ENCODE results near the gene KIAA1671. TPM values are rescaled to one million over a fixed set of nuclear protein-coding genes. Genes with fewer than 3 reads are reported as not detected.
A peak's percentile ranks its signal among the peaks of the same experiment; 100 is the strongest.

KIAA1671 gene
- total and polyA plus RNA-seq, 2 donors = 13.0 to 19.0 TPM

GRCh38 chr22:25104367-25104766, 151.9 kb downstream of the KIAA1671 start:
- H3K4me3 ChIP-seq (ENCODE audit: low read depth, low read length) = no peak overlapping the region
- 72% methylated on average over 6 of the region's 6 CpGs for WGBS
- no peak overlapping the region for H3K27ac ChIP-seq (ENCODE audit: low read depth)
- H3K4me1 ChIP-seq (ENCODE audit: insufficient read depth) = no peaks in the 10 kb centered on the region
- no peaks in the 10 kb centered on the region for H3K36me3 ChIP-seq (ENCODE audit: insufficient read depth)
- DNase-seq (ENCODE audit: extremely low spot score) = no peak

GRCh38 chr22:25105817-25106650, 153.5 kb downstream of the KIAA1671 start:
- no peak overlapping the region for H3K27ac ChIP-seq (ENCODE audit: low read depth)
- DNase-seq (ENCODE audit: extremely low spot score) = no peak
- no peaks in the 10 kb centered on the region for H3K4me1 ChIP-seq (ENCODE audit: insufficient read depth)
- WGBS = 88% methylated on average over 7 of the region's 7 CpGs
- no peaks in the 10 kb centered on the region for H3K36me3 ChIP-seq (ENCODE audit: insufficient read depth)
- H3K4me3 ChIP-seq (ENCODE audit: low read depth, low read length) = no peak overlapping the region

GRCh38 chr22:25109878-25110595, 157.5 kb downstream of the KIAA1671 start:
- 88% methylated on average over 6 of the region's 6 CpGs for WGBS
- H3K4me3 ChIP-seq (ENCODE audit: low read depth, low read length) = no peak overlapping the region
- no peak overlapping the region for H3K27ac ChIP-seq (ENCODE audit: low read depth)

GRCh38 chr22:25110596-25110845, 158.0 kb downstream of the KIAA1671 start:
- 36% methylated on average over 4 of the region's 4 CpGs for WGBS
- Histone ChIP-seq H3K27ac (ENCODE audit: low read depth) (no peak overlapping the region), H3K4me3 (ENCODE audit: low read depth, low read length) (no peak overlapping the region), H3K4me1 (ENCODE audit: insufficient read depth) (no peaks in the 10 kb centered on the region), H3K36me3 (ENCODE audit: insufficient read depth) (no peaks in the 10 kb centered on the region)
- DNase-seq (ENCODE audit: extremely low spot score) = no peak

More at GRCh38 chr22:25109878-25110595, 157.5 kb downstream of the KIAA1671 start:
- Histone ChIP-seq H3K36me3 (ENCODE audit: insufficient read depth) (no peaks in the 10 kb centered on the region), H3K4me1 (ENCODE audit: insufficient read depth) (no peaks in the 10 kb centered on the region)
- no peak for DNase-seq (ENCODE audit: extremely low spot score)

GRCh38 chr22:25110846-25111578, 158.5 kb downstream of the KIAA1671 start:
- peak; percentile 61 for DNase-seq (ENCODE audit: extremely low spot score)
- H3K4me1 ChIP-seq (ENCODE audit: insufficient read depth) = no peaks in the 10 kb centered on the region
- under 1% methylated on average over 35 of the region's 36 CpGs for WGBS
- H3K36me3 ChIP-seq (ENCODE audit: insufficient read depth) = no peaks in the 10 kb centered on the region
- peak overlapping the region; percentile 42 for H3K4me3 ChIP-seq (ENCODE audit: low read depth, low read length)
- H3K27ac ChIP-seq (ENCODE audit: low read depth) = no peak overlapping the region

GRCh38 chr22:25111579-25112517, 159.3 kb downstream of the KIAA1671 start:
- WGBS = 31% methylated on average over 35 of the region's 35 CpGs
- no peak overlapping the region for H3K27ac ChIP-seq (ENCODE audit: low read depth)
- DNase-seq (ENCODE audit: extremely low spot score) = no peak
- H3K4me3 ChIP-seq (ENCODE audit: low read depth, low read length) = peak overlapping the region; percentile 42
- H3K4me1 ChIP-seq (ENCODE audit: insufficient read depth) = no peaks in the 10 kb centered on the region
- H3K36me3 ChIP-seq (ENCODE audit: insufficient read depth) = no peaks in the 10 kb centered on the region

GRCh38 chr22:25112538-25113253, 160.2 kb downstream of the KIAA1671 start:
- H3K4me1 ChIP-seq (ENCODE audit: insufficient read depth) = no peaks in the 10 kb centered on the region
- DNase-seq (ENCODE audit: extremely low spot score) = no peak

GRCh38 chr22:25113316-25113721, 160.8 kb downstream of the KIAA1671 start:
- WGBS = 78% methylated on average over 7 of the region's 7 CpGs
- H3K4me1 ChIP-seq (ENCODE audit: insufficient read depth) = no peaks in the 10 kb centered on the region

More at GRCh38 chr22:25112538-25113253, 160.2 kb downstream of the KIAA1671 start:
- Histone ChIP-seq H3K36me3 (ENCODE audit: insufficient read depth) (no peaks in the 10 kb centered on the region), H3K27ac (ENCODE audit: low read depth) (no peak overlapping the region), H3K4me3 (ENCODE audit: low read depth, low read length) (no peak overlapping the region)
- 78% methylated on average over 20 of the region's 20 CpGs for WGBS

GRCh38 chr22:25114369-25115362, 162.2 kb downstream of the KIAA1671 start:
- DNase-seq (ENCODE audit: extremely low spot score) = no peak
- no peaks in the 10 kb centered on the region for H3K4me1 ChIP-seq (ENCODE audit: insufficient read depth)
- H3K36me3 ChIP-seq (ENCODE audit: insufficient read depth) = no peaks in the 10 kb centered on the region
- H3K4me3 ChIP-seq (ENCODE audit: low read depth, low read length) = no peak overlapping the region
- 79% methylated on average over 17 of the region's 17 CpGs for WGBS
- H3K27ac ChIP-seq (ENCODE audit: low read depth) = no peak overlapping the region

More at GRCh38 chr22:25113316-25113721, 160.8 kb downstream of the KIAA1671 start:
- no peaks in the 10 kb centered on the region for H3K36me3 ChIP-seq (ENCODE audit: insufficient read depth)
- DNase-seq (ENCODE audit: extremely low spot score) = no peak
- no peak overlapping the region for H3K27ac ChIP-seq (ENCODE audit: low read depth)
- H3K4me3 ChIP-seq (ENCODE audit: low read depth, low read length) = no peak overlapping the region

GRCh38 chr22:25119609-25120008, 167.1 kb downstream of the KIAA1671 start:
- DNase-seq (ENCODE audit: extremely low spot score) = no peak
- Histone ChIP-seq H3K27ac (ENCODE audit: low read depth) (no peak overlapping the region), H3K4me3 (ENCODE audit: low read depth, low read length) (no peak overlapping the region), H3K36me3 (ENCODE audit: insufficient read depth) (no peaks in the 10 kb centered on the region), H3K4me1 (ENCODE audit: insufficient read depth) (peaks cover 2% of the 10 kb centered on the region)
- 91% methylated on average over 2 of the region's 2 CpGs for WGBS

GRCh38 chr22:25120093-25120561, 167.6 kb downstream of the KIAA1671 start:
- Histone ChIP-seq H3K27ac (ENCODE audit: low read depth) (no peak overlapping the region), H3K4me1 (ENCODE audit: insufficient read depth) (peaks cover 2% of the 10 kb centered on the region), H3K36me3 (ENCODE audit: insufficient read depth) (no peaks in the 10 kb centered on the region), H3K4me3 (ENCODE audit: low read depth, low read length) (no peak overlapping the region)
- no peak for DNase-seq (ENCODE audit: extremely low spot score)
- WGBS = 62% methylated on average over 3 of the region's 3 CpGs
